ENCODE data around the gene LDLRAD3.

DNA sequence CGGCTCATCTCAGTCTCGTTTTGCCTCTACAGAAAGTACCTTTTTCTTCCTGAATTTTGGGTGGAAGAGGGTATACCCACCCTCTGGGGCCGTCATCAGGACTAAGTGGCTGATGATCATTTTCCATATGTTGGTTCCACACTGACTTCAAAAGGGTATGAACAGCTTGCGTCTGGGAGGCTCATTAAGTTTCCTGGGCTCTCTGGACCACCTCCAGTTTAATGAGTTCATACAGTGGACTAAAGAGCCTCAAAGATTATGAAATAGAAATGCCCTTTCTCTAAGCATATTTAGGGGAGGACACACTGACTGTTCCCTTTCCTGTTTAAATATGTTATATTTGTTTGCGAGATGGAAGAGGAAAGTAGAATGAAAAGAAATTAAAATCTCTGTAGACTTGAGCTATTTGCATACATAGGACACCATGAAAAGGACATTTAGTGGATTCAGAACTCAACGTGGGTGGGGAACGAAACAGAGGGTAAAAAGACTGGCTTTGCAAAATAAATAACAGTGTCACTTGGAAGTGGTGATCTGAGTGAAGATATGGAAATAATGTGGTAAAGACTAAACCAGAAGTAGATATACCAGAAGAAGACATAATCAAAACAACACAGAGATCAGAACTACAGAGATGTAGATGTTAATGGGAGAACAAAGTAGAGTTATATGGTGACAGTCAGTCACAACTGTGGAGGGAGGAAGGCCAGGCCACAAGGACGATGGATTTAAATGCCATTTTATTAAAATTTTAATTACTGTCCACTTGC, 18.7 kb downstream of the LDLRAD3 start:
- TF ChIP-seq CTCF (IDR thresholded peaks at IDR 0.05 in 8 of 11, conservative IDR thresholded peaks at IDR 0.05 in 3 of 11) (no peak), POLR2A (IDR thresholded peaks at IDR 0.05) (no peak)

Data from spleen (tissue), 7 donors.